H1 (cell line): ENCODE measurements around the gene TAF9. TPM values are rescaled to one million over a fixed set of nuclear protein-coding genes. Genes with fewer than 3 reads are reported as not detected.

Source experiments
- CTCF ChIA-PET: fragments of 300-600 bp; sonication (Branson Sonifier 250); formaldehyde crosslinking; loops from one replicate; lab custom pipeline; 2021; ENCODE audit not compliant: partially characterized antibody; lab: Charles Lee
- POLR2A ChIA-PET: fragments of 300-600 bp; sonication (Branson Sonifier 250); formaldehyde crosslinking; loops from one replicate; lab custom pipeline; 2021; ENCODE audit warnings: inconsistent platforms; ENCODE audit not compliant: partially characterized antibody; lab: Charles Lee
- DNase-seq, 2 experiments: peaks; one replicate each; pipeline versions ENCODE4 v3.0.0 to v3.0.0-alpha.2; 2010 to 2022; ENCODE audit warnings: low spot score in 2 of 2, low read depth in 1 of 2, mixed read lengths in 1 of 2
- FAIRE-seq: peaks from 2 replicates; lab custom pipeline; 2011; peaks lifted over from hg19 to GRCh38; lab: Jason Lieb, UNC
- H2AFZ ChIP-seq: 2 replicates; pipeline ENCODE4 v1.8.1; 2012; ENCODE audit warnings: low read length, inconsistent platforms
- H2AK5ac ChIP-seq: 2 replicates; pipeline ENCODE4 v1.6.1; 2013; ENCODE audit warnings: low read depth, low read length
- H2BK120ac ChIP-seq: replicated peaks from 2 replicates; pipeline ENCODE3; 2013; ENCODE audit warnings: low read depth, low read length, inconsistent platforms
- H2BK12ac ChIP-seq: 2 replicates; pipeline ENCODE4 v1.6.1; 2013; ENCODE audit warnings: low read depth, low read length
- H2BK15ac ChIP-seq: 2 replicates; pipeline ENCODE4 v1.6.1; 2013; ENCODE audit warnings: low read length
- H2BK20ac ChIP-seq: 2 replicates; pipeline ENCODE4 v1.6.1; 2013; ENCODE audit warnings: low read length
- H2BK5ac ChIP-seq: 2 replicates; pipeline ENCODE4 v1.6.1; 2013; ENCODE audit warnings: low read depth, low read length
- H3K14ac ChIP-seq: 2 replicates; pipeline ENCODE4 v1.6.1; 2013; ENCODE audit warnings: inconsistent platforms; ENCODE audit not compliant: insufficient read length
- H3K18ac ChIP-seq: 2 replicates; pipeline ENCODE4 v1.6.1; 2013; ENCODE audit warnings: low read length; ENCODE audit errors: extremely low read depth
- H3K23ac ChIP-seq: 2 replicates; pipeline ENCODE4 v1.6.1; 2013; ENCODE audit warnings: inconsistent platforms; ENCODE audit not compliant: insufficient read length
- H3K23me2 ChIP-seq: 2 replicates; pipeline ENCODE4 v1.6.1; 2013; ENCODE audit warnings: low read depth, low read length
- H3K27ac ChIP-seq: 2 replicates; pipeline ENCODE4 v1.6.1; 2011; ENCODE audit warnings: low read depth, low read length, inconsistent platforms
- H3K27me3 ChIP-seq, 4 experiments: replicated peaks in 1 of 4; 1 replicate in 1 of 4; 2 replicates in 3 of 4; pipeline versions ENCODE4 v1.6.1 to v1.8.1; 2011 to 2013; ENCODE audit warnings: low read length in 3 of 4, mild to moderate bottlenecking in 3 of 4, inconsistent platforms in 2 of 4, mixed read lengths in 2 of 4, moderate library complexity in 1 of 4; ENCODE audit not compliant: control insufficient read depth in 3 of 4, insufficient read depth in 3 of 4; ENCODE audit errors: extremely low read depth in 1 of 4
- H3K36me3 ChIP-seq, 4 experiments: 2 replicates each; pipeline versions ENCODE4 v1.6.1 to v1.8.1; 2011 to 2013; ENCODE audit warnings: mild to moderate bottlenecking in 4 of 4, low read length in 3 of 4, moderate library complexity in 2 of 4, control low read depth in 1 of 4, inconsistent platforms in 1 of 4; ENCODE audit not compliant: insufficient read depth in 4 of 4, control insufficient read depth in 2 of 4
- H3K4ac ChIP-seq: replicated peaks from 2 replicates; pipeline ENCODE3; 2013; ENCODE audit warnings: low read length, low read depth, mixed read lengths, inconsistent platforms; ENCODE audit not compliant: insufficient read length
- H3K4me1 ChIP-seq, 4 experiments: replicated peaks in 1 of 4; 1 replicate in 1 of 4; 2 replicates in 3 of 4; pipeline versions ENCODE4 v1.6.1 to v1.8.1; 2011 to 2013; ENCODE audit warnings: low read length in 3 of 4, inconsistent platforms in 2 of 4, mixed read lengths in 1 of 4; ENCODE audit not compliant: insufficient read depth in 4 of 4, control insufficient read depth in 3 of 4
- H3K4me2 ChIP-seq, 2 experiments: 2 replicates each; pipeline versions ENCODE4 v1.6.1 to v1.8.1; 2011 to 2013; ENCODE audit warnings: low read depth in 2 of 2, low read length in 2 of 2, control low read depth in 1 of 2, inconsistent platforms in 1 of 2, mild to moderate bottlenecking in 1 of 2; ENCODE audit not compliant: insufficient read depth in 1 of 2
- H3K4me3 ChIP-seq, 4 experiments: fragments of 200-600, 300-600 bp in 1 of 4; sonication (generic), shearing (Covaris generic), sonication (Bioruptor Twin) in 1 of 4; 2 replicates each; pipeline versions ENCODE4 v1.5.1 to v1.8.1; 2011 to 2016; ENCODE audit warnings: low read length in 4 of 4, low read depth in 3 of 4, control low read depth in 2 of 4, inconsistent platforms in 2 of 4, mild to moderate bottlenecking in 2 of 4, mixed read lengths in 1 of 4, moderate library complexity in 1 of 4; ENCODE audit not compliant: insufficient read depth in 2 of 4; ENCODE audit errors: extremely low read depth in 1 of 4
- H3K56ac ChIP-seq: replicated peaks from 2 replicates; pipeline ENCODE3; 2013; ENCODE audit warnings: low read depth, mild to moderate bottlenecking, mixed read lengths, low read length, inconsistent platforms; ENCODE audit not compliant: insufficient read length
- H3K79me1 ChIP-seq: 2 replicates; pipeline ENCODE4 v1.6.1; 2013; ENCODE audit warnings: low read depth, low read length, control low read depth
- H3K79me2 ChIP-seq, 2 experiments: 2 replicates each; pipeline versions ENCODE4 v1.6.1 to v1.8.1; 2012 to 2013; ENCODE audit warnings: low read length in 2 of 2, mild to moderate bottlenecking in 2 of 2, inconsistent platforms in 1 of 2; ENCODE audit not compliant: insufficient read depth in 2 of 2, control insufficient read depth in 1 of 2
- H3K9ac ChIP-seq, 4 experiments: replicated peaks in 1 of 4; 1 replicate in 1 of 4; 2 replicates in 3 of 4; pipeline versions ENCODE4 v1.6.1 to v1.8.1; 2011 to 2013; ENCODE audit warnings: low read depth in 3 of 4, low read length in 3 of 4, control low read depth in 2 of 4, mild to moderate bottlenecking in 2 of 4, moderate library complexity in 2 of 4, inconsistent platforms in 1 of 4; ENCODE audit errors: extremely low read depth in 1 of 4
- H3K9me3 ChIP-seq, 2 experiments: 2 replicates each; pipeline versions ENCODE4 v1.6.1 to v1.8.1; 2012 to 2013; ENCODE audit warnings: mild to moderate bottlenecking in 2 of 2, moderate library complexity in 2 of 2, control low read depth in 1 of 2, inconsistent platforms in 1 of 2, low read depth in 1 of 2, low read length in 1 of 2, mixed read lengths in 1 of 2; ENCODE audit not compliant: insufficient read depth in 2 of 2
- H4K20me1 ChIP-seq, 2 experiments: replicated peaks in 1 of 2; 2 replicates each; pipeline versions ENCODE3 to v1.8.1; 2011 to 2013; ENCODE audit warnings: inconsistent platforms in 2 of 2, low read length in 2 of 2, mild to moderate bottlenecking in 1 of 2; ENCODE audit not compliant: insufficient read depth in 2 of 2, control insufficient read depth in 1 of 2
- H4K5ac ChIP-seq: 2 replicates; pipeline ENCODE4 v1.6.1; 2013; ENCODE audit warnings: low read length, low read depth, mixed read lengths, inconsistent platforms; ENCODE audit not compliant: insufficient read length
- H4K8ac ChIP-seq: 2 replicates; pipeline ENCODE4 v1.8.0; 2013; ENCODE audit warnings: mild to moderate bottlenecking, moderate library complexity, low read length, inconsistent platforms; ENCODE audit not compliant: insufficient read depth; ENCODE audit errors: extremely low read depth
- H4K91ac ChIP-seq: replicated peaks from 2 replicates; pipeline ENCODE3; 2013; ENCODE audit warnings: low read length, mixed read lengths, inconsistent platforms; ENCODE audit not compliant: insufficient read length
- E2F6 ChIP-seq: IDR thresholded peaks from 2 replicates; pipeline ENCODE4 v1.6.1; 2012; ENCODE audit warnings: inconsistent platforms
- EGR1 ChIP-seq: IDR thresholded peaks from 2 replicates; pipeline ENCODE4 v1.6.1; 2011; ENCODE audit warnings: low read depth, low read length, borderline replicate concordance
- GABPA ChIP-seq: IDR thresholded peaks from 2 replicates; pipeline ENCODE4 v1.6.1; 2011; ENCODE audit warnings: mild to moderate bottlenecking, low read length, moderate library complexity, borderline replicate concordance; ENCODE audit not compliant: insufficient read depth
- HDAC2 ChIP-seq, 2 experiments: fragments of 300-600 bp in 1 of 2; sonication (generic) in 1 of 2; IDR thresholded peaks; 2 replicates each; pipeline ENCODE4 v1.6.1; 2011 to 2012; ENCODE audit warnings: low read depth in 2 of 2, low read length in 2 of 2, mild to moderate bottlenecking in 2 of 2, moderate library complexity in 2 of 2, borderline replicate concordance in 1 of 2, inconsistent platforms in 1 of 2
- MAX ChIP-seq: IDR thresholded peaks from 2 replicates; pipeline ENCODE4 v1.6.1; 2012; ENCODE audit warnings: inconsistent platforms
- RBBP5 ChIP-seq: IDR thresholded peaks from 2 replicates; pipeline ENCODE4 v1.7.1; 2012; ENCODE audit warnings: low read depth, mild to moderate bottlenecking, inconsistent platforms, low read length, moderate library complexity, borderline replicate concordance
- RXRA ChIP-seq: IDR thresholded peaks from 2 replicates; pipeline ENCODE4 v1.6.1; 2011; ENCODE audit warnings: low read depth, mild to moderate bottlenecking, low read length, moderate library complexity; ENCODE audit not compliant: insufficient read depth
- SAP30 ChIP-seq: fragments of 300-600 bp; sonication (generic); IDR thresholded peaks from 2 replicates; pipeline ENCODE4 v1.7.1; 2012; ENCODE audit warnings: low read length, moderate library complexity, mild to moderate bottlenecking, inconsistent platforms; ENCODE audit not compliant: insufficient read depth, insufficient replicate concordance
- SIX5 ChIP-seq: IDR thresholded peaks from 2 replicates; pipeline ENCODE4 v1.6.1; 2011; ENCODE audit warnings: mild to moderate bottlenecking, low read depth, low read length
- SRF ChIP-seq: IDR thresholded peaks from 2 replicates; pipeline ENCODE4 v1.6.1; 2011; ENCODE audit warnings: mild to moderate bottlenecking, low read depth, low read length, moderate library complexity
- TAF7 ChIP-seq: optimal IDR thresholded peaks from 2 replicates; pipeline ENCODE3; 2011; ENCODE audit warnings: low read depth, mild to moderate bottlenecking, inconsistent platforms, low read length, moderate library complexity, borderline replicate concordance
- YY1 ChIP-seq: IDR thresholded peaks from 2 replicates; pipeline ENCODE4 v1.6.1; 2011; ENCODE audit warnings: low read depth, mild to moderate bottlenecking, low read length
- WGBS, 2 experiments: shearing (Covaris generic) in 1 of 2; methylation state at CpG; one replicate each; pipeline versions ENCODE4 v1.1.6 to v1.1.7; 2013 to 2015; ENCODE audit warnings: low lambda C conversion rate in 2 of 2, mixed read lengths in 2 of 2, inconsistent platforms in 1 of 2, low coverage in 1 of 2, missing lambda C conversion rate in 1 of 2; ENCODE audit not compliant: insufficient replicate concordance in 2 of 2, insufficient coverage in 1 of 2, insufficient read length in 1 of 2; ENCODE audit errors: extremely low coverage in 1 of 2, missing lambda C conversion rate in 1 of 2; 5-methylcytosine and 5-hydroxymethylcytosine counted together
- polyA plus RNA-seq, 7 experiments: library from polyadenylated mRNA; depleted of rRNA in 3 of 7; stranded (reverse) in 5 of 7; unstranded in 2 of 7; fragments of >200 nt in 5 of 7; fragments of 200-250 nt in 2 of 7; gene quantifications; 1 replicate in 5 of 7; 2 replicates in 1 of 7; 4 replicates in 1 of 7; pipeline versions ENCODE4 v1.2.1 to v1.2.3, GENCODE V29; 2011 to 2013; ENCODE audit warnings: missing spikeins in 2 of 7, mixed read lengths in 2 of 7
- total RNA-seq: library from RNA; stranded (reverse); fragmentation: NEBNext Ultra II Directional; extraction: Animal tissue kit (Norgen Biotek cat#: 25700); gene quantifications from 2 replicates; pipeline ENCODE4 v1.2.1, GENCODE V29; 2021

Gene TAF9
- total and polyA plus RNA-seq, 2 of the 8 experiments (the other 6 are each of a cell fraction or from before 2014, with no cell fraction given), result 85.1 to 135 TPM

GRCh38 chr5:69335341-69335935 lies 33.9 kb downstream of the TAF9 start:
- CTCF ChIA-PET, result interaction anchor here (0.6 to 3.0 kb wide), 22 partner anchors 8 to 312 kb away, joined by 3 to 28 read pairs (median 5); partner anchors contain the start of gene SLC30A5
- TF ChIP-seq MAX (no peak), SIX5 (no peak), RBBP5 (no peak), SRF (no peak), RXRA (no peak), EGR1 (no peak), E2F6 (no peak), GABPA (no peak), HDAC2 (IDR thresholded peaks at IDR 0.05; ENCODE audit: borderline replicate concordance in 1 of 2, low read depth in 2 of 2, low read length in 2 of 2) (no peak), TAF7 (no peak), YY1 (no peak), SAP30 (no peak)

More at GRCh38 chr5:69335341-69335935, 33.9 kb downstream of the TAF9 start:
- Histone ChIP-seq H3K79me2 (no peaks in the 10 kb centered on the region), H2BK12ac (no peak overlapping the region), H2BK20ac (no peak overlapping the region), H3K4me1 (peaks cover 0 to 2% (median 0%) of the 10 kb centered on the region in 4 experiments; a peak in 3 of 7 replicates), H3K27ac (no peak overlapping the region), H2BK15ac (no peak overlapping the region), H2BK5ac (no peak overlapping the region), H3K23me2 (no peaks in the 10 kb centered on the region), H2BK120ac (no peak overlapping the region), H4K20me1 (no peaks in the 10 kb centered on the region), H3K9me3 (no peaks in the 10 kb centered on the region), H3K27me3 (no peaks in the 10 kb centered on the region), H3K4ac (no peak overlapping the region), H3K18ac (no peak overlapping the region), H3K79me1 (no peaks in the 10 kb centered on the region), H3K9ac (no peak overlapping the region), H4K8ac (no peak overlapping the region), H2AFZ (no peak overlapping the region), H4K91ac (no peak overlapping the region), H4K5ac (no peak overlapping the region), H3K14ac (no peak overlapping the region), H3K4me2 (no peak overlapping the region), H3K36me3 (no peaks in the 10 kb centered on the region), H3K4me3 (no peak overlapping the region), H3K56ac (no peak overlapping the region), H3K23ac (no peak overlapping the region), H2AK5ac (no peak overlapping the region)
- 91% methylated on average over 7 of the region's 7 CpGs; no CpG with 5 or more reads in 1 of the 2 experiments for WGBS, 2 experiments
- no peak for DNase-seq
- no peak for FAIRE-seq
- POLR2A ChIA-PET, result interaction anchor here (0.8 to 0.9 kb wide), 3 partner anchors 47 to 145 kb away, joined by 3 to 7 read pairs (median 5); no protein-coding TSS in a partner anchor
